Hepatocyte (in vitro differentiated cells): ENCODE measurements around the gene LYZL4. TPM values are rescaled to one million over a fixed set of nuclear protein-coding genes. Genes with fewer than 3 reads are reported as not detected.

Experiments used
- DNase-seq: peaks from one replicate; pipeline ENCODE4 v3.0.0-alpha.2; 2016; ENCODE audit warnings: low spot score
- H2AFZ ChIP-seq: fragments of 200-600 bp; sonication (generic); 2 replicates; pipeline ENCODE4 v1.6.0; 2016; ENCODE audit warnings: antibody characterized with exemption, mild to moderate bottlenecking
- H3K27ac ChIP-seq: fragments of 200-600 bp; sonication (generic); 2 replicates; pipeline ENCODE4 v1.5.1; 2016; ENCODE audit warnings: mild to moderate bottlenecking
- H3K27me3 ChIP-seq: fragments of 200-600 bp; sonication (generic); 2 replicates; pipeline ENCODE4 v1.6.1; 2016
- H3K36me3 ChIP-seq: fragments of 200-600 bp; sonication (generic); replicated peaks from 2 replicates; pipeline ENCODE4 v1.5.1; 2016; ENCODE audit warnings: low read depth; ENCODE audit not compliant: insufficient read depth
- H3K4me1 ChIP-seq: fragments of 200-600 bp; sonication (generic); 2 replicates; pipeline ENCODE4 v1.5.1; 2016; ENCODE audit warnings: mild to moderate bottlenecking, moderate library complexity; ENCODE audit not compliant: insufficient read depth
- H3K4me2 ChIP-seq: fragments of 200-600 bp; sonication (generic); 2 replicates; pipeline ENCODE4 v1.6.0; 2016
- H3K4me3 ChIP-seq: fragments of 200-600 bp; sonication (generic); 2 replicates; pipeline ENCODE4 v1.5.1; 2016; ENCODE audit warnings: mild to moderate bottlenecking
- H3K79me2 ChIP-seq: fragments of 200-600 bp; sonication (generic); 2 replicates; pipeline ENCODE4 v1.6.0; 2017; ENCODE audit warnings: mild to moderate bottlenecking
- H3K9me2 ChIP-seq: fragments of 200-600 bp; sonication (generic); replicated peaks from 2 replicates; pipeline ENCODE4 v1.6.0; 2017; ENCODE audit warnings: mild to moderate bottlenecking; ENCODE audit not compliant: insufficient read depth
- H3K9me3 ChIP-seq: fragments of 200-600 bp; sonication (generic); 2 replicates; pipeline ENCODE4 v1.5.1; 2016; ENCODE audit warnings: low read depth, mild to moderate bottlenecking
- H4K20me1 ChIP-seq: fragments of 200-600 bp; sonication (generic); 2 replicates; pipeline ENCODE4 v1.6.0; 2016; ENCODE audit warnings: mild to moderate bottlenecking; ENCODE audit not compliant: insufficient read depth, poor library complexity, severe bottlenecking
- EZH2 ChIP-seq: fragments of 200-600 bp; sonication (generic); IDR thresholded peaks from 2 replicates; pipeline ENCODE4 v1.6.1; 2016; ENCODE audit warnings: antibody characterized with exemption, mild to moderate bottlenecking, borderline replicate concordance
- EZH2phosphoT487 ChIP-seq: fragments of 200-600 bp; sonication (generic); IDR thresholded peaks from one replicate; pipeline ENCODE4 v1.6.1; 2018; ENCODE audit warnings: antibody characterized with exemption, mild to moderate bottlenecking, low read depth, moderate library complexity; ENCODE audit not compliant: unreplicated experiment, severe bottlenecking
- WGBS: methylation state at CpG from one replicate; pipeline ENCODE4 v1.1.6; 2016; ENCODE audit warnings: low lambda C conversion rate; ENCODE audit errors: missing lambda C conversion rate; 5-methylcytosine and 5-hydroxymethylcytosine counted together
- polyA plus RNA-seq: library from polyadenylated mRNA; unstranded; fragments of >200 nt; fragmentation: Nextera tagmentation; extraction: Ambion mirVana; gene quantifications from 2 replicates; pipeline ENCODE4 v1.2.1, GENCODE V29; 2016
- total RNA-seq: library from RNA; depleted of rRNA; stranded (reverse); fragments of >200 nt; gene quantifications from 2 replicates; pipeline ENCODE4 v1.2.3, GENCODE V29; 2014
- TF ChIP-seq, protein P1 (sequence below): fragments of 200-600 bp; sonication (generic); IDR thresholded peaks from 2 replicates; pipeline ENCODE4 v1.5.1; 2016; ENCODE audit warnings: antibody characterized with exemption, mild to moderate bottlenecking; ENCODE audit not compliant: poor library complexity

Gene LYZL4
- total and polyA plus RNA-seq, 2 experiments from 2014 or later, result not detected

DNA sequence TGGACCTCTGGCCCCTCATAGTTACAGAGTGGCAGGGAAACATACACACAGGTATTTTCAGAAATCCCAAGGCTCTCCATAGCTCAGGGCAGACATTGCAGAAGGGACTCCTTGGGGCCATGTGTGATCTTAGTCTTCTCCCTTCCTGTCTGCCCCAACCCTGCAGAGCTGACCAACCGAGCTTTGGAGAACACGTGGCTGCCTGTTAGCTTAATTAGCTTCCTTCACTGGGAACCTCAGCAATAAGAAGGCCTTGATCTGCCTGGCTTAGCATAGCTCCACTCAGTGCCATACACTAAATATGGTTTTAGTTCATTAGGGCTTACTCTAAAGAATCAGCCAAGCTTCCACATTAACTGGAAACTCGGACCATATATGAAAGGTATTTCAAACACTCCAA lies 12.3 kb downstream of the LYZL4 start:
- Histone ChIP-seq H3K79me2 (no peaks in the 10 kb centered on the region), H2AFZ (no peak overlapping the region), H3K27ac (no peak overlapping the region), H3K4me3 (no peak overlapping the region), H3K9me3 (no peaks in the 10 kb centered on the region), H3K36me3 (no peaks in the 10 kb centered on the region), H4K20me1 (no peaks in the 10 kb centered on the region), H3K4me2 (no peak overlapping the region), H3K9me2 (no peaks in the 10 kb centered on the region), H3K27me3 (no peaks in the 10 kb centered on the region), H3K4me1 (no peaks in the 10 kb centered on the region)
- WGBS, result 58% methylated on average over 3 of the region's 3 CpGs
- no peak for TF ChIP-seq EZH2phosphoT487
- no peak for TF ChIP-seq EZH2
- TF ChIP-seq, protein P1, sequence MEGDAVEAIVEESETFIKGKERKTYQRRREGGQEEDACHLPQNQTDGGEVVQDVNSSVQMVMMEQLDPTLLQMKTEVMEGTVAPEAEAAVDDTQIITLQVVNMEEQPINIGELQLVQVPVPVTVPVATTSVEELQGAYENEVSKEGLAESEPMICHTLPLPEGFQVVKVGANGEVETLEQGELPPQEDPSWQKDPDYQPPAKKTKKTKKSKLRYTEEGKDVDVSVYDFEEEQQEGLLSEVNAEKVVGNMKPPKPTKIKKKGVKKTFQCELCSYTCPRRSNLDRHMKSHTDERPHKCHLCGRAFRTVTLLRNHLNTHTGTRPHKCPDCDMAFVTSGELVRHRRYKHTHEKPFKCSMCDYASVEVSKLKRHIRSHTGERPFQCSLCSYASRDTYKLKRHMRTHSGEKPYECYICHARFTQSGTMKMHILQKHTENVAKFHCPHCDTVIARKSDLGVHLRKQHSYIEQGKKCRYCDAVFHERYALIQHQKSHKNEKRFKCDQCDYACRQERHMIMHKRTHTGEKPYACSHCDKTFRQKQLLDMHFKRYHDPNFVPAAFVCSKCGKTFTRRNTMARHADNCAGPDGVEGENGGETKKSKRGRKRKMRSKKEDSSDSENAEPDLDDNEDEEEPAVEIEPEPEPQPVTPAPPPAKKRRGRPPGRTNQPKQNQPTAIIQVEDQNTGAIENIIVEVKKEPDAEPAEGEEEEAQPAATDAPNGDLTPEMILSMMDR, result no peak
- no peak for DNase-seq

DNA sequence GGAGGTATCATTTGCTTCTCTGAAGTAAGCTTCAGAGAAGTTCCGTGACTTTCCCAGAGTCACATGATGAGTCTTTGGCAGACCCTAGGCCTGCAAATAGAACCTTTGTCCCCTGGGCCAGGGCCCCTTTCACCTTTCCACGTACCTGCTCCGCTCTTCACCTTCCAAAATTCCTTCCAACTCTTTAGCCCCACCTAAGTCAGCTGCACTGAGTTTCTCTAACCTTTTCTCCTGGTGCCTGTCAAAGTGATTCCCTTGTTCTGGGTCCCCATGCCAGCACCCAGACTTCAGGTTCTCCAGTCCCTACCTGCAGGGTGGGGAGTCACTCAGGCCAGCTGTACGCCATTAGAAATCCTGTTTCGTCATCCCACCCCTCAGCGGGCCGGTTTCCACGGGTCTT lies 12.8 kb downstream of the LYZL4 start:
- H3K27me3 ChIP-seq, result no peaks in the 10 kb centered on the region
- no peak overlapping the region for H3K27ac ChIP-seq
- no peaks in the 10 kb centered on the region for H3K9me2 ChIP-seq
- WGBS, result 81% methylated on average over 8 of the region's 8 CpGs
- DNase-seq, result no peak
- no peaks in the 10 kb centered on the region for H3K9me3 ChIP-seq
- H2AFZ ChIP-seq, result no peak overlapping the region
- no peak overlapping the region for H3K4me2 ChIP-seq
- no peaks in the 10 kb centered on the region for H3K4me1 ChIP-seq
- H3K4me3 ChIP-seq, result no peak overlapping the region
- no peaks in the 10 kb centered on the region for H4K20me1 ChIP-seq
- H3K79me2 ChIP-seq, result no peaks in the 10 kb centered on the region
- TF ChIP-seq, protein P1, result no peak
- TF ChIP-seq EZH2 (no peak), EZH2phosphoT487 (no peak)
- no peaks in the 10 kb centered on the region for H3K36me3 ChIP-seq

DNA sequence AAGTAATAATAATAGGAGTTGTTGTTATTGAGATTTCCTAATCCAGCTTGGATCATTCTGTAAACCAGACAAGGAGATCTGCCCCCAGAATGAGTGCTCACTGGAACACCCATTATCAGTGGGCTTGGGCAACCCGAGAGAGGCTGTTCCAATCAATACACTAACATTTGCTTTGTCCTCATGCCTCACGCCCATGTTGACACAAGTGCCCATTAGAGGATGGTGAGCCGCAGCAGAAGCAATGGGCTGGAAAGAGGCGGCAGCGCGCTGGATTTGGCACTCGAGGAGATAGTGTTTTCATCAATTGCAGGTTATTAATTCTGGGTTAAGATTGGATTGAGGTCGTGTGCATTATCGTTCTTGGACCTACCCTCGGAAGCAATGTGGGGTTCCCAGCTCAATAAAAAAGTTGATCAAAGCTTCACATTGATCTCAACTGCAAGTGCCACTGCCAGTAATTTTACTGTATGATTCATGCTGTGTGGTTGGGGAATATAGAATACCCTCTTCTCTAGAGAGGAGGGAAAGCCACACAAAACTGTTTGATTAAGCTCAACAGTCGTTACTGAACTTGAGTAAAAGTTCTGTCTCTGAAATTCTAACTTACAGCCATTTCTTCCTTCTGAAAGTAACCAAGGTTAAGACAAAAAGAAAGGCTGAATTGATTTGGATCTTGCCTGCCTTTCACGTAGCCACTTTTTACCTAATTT lies 15.7 kb downstream of the LYZL4 start:
- 80% methylated on average over 12 of the region's 12 CpGs for WGBS
- Histone ChIP-seq H3K9me3 (no peaks in the 10 kb centered on the region), H3K79me2 (no peaks in the 10 kb centered on the region), H3K4me2 (no peak overlapping the region), H3K4me1 (no peaks in the 10 kb centered on the region), H3K27me3 (no peaks in the 10 kb centered on the region), H3K9me2 (no peaks in the 10 kb centered on the region), H4K20me1 (no peaks in the 10 kb centered on the region), H3K27ac (no peak overlapping the region), H2AFZ (no peak overlapping the region), H3K4me3 (no peak overlapping the region), H3K36me3 (no peaks in the 10 kb centered on the region)
- DNase-seq, result no peak
- TF ChIP-seq, protein P1, result no peak
- TF ChIP-seq EZH2, result no peak
- no peak for TF ChIP-seq EZH2phosphoT487
